CD4-positive, alpha-beta T cell treated with Interferon gamma for 1 hour (primary cell): ENCODE data around the gene PRKACB.
A peak's percentile ranks its signal among the peaks of the same experiment; 100 is the strongest.
"Not testable (repeated sequence)": the region's sequence is repeated elsewhere in the genome, so short reads cannot be mapped to it uniquely, and the experiment has no call there.

Experiments used
- DNase-seq: peaks from one replicate; pipeline ENCODE4 v3.0.0-alpha.2; 2020

Gene PRKACB

GRCh38 chr1:84143796-84144565 is at the start of gene PRKACB:
PRKACB (plus strand) TSS chr1:84144271; CDS start chr1:84144362, 91 bp downstream.
- no peak for DNase-seq

- no peak for DNase-seq
Measured at GRCh38 chr1:84095308-84095707, 48.8 kb upstream of the PRKACB start.

GRCh38 chr1:84096176-84096575 is 47.9 kb upstream of the PRKACB start:
- DNase-seq: no peak

GRCh38 chr1:84101204-84101603 is 42.9 kb upstream of the PRKACB start:
- no peak for DNase-seq

- no peak for DNase-seq
Measured at GRCh38 chr1:84103197-84103992, 40.7 kb upstream of the PRKACB start.

- DNase-seq: not testable (repeated sequence)
Measured at GRCh38 chr1:84107538-84107937, 36.5 kb upstream of the PRKACB start.

GRCh38 chr1:84107955-84108354 is 36.1 kb upstream of the PRKACB start:
- no peak for DNase-seq

- no peak for DNase-seq
Measured at GRCh38 chr1:84108900-84109578, 35.0 kb upstream of the PRKACB start.

- no peak for DNase-seq
Measured at GRCh38 chr1:84110629-84111028, 33.4 kb upstream of the PRKACB start.

GRCh38 chr1:84116558-84116957 is 27.5 kb upstream of the PRKACB start:
- DNase-seq: no peak

GRCh38 chr1:84117868-84118267 is 26.2 kb upstream of the PRKACB start:
- DNase-seq: no peak

GRCh38 chr1:84121360-84121759 is 22.7 kb upstream of the PRKACB start:
- no peak for DNase-seq

GRCh38 chr1:84122780-84123382 is 21.2 kb upstream of the PRKACB start:
- DNase-seq: peak; percentile 19

GRCh38 chr1:84133479-84133878 is 10.6 kb upstream of the PRKACB start:
- DNase-seq: no peak

- no peak for DNase-seq
Measured at GRCh38 chr1:84135341-84135740, 8.7 kb upstream of the PRKACB start.

GRCh38 chr1:84141182-84142003 is 2.7 kb upstream of the PRKACB start:
- no peak for DNase-seq

- DNase-seq: no peak
Measured at GRCh38 chr1:84145068-84145467, 997 bp downstream of the PRKACB start.

GRCh38 chr1:84146411-84147032 is 2.5 kb downstream of the PRKACB start:
- no peak for DNase-seq

- no peak for DNase-seq
Measured at GRCh38 chr1:84148758-84149157, 4.7 kb downstream of the PRKACB start.

- no peak for DNase-seq
Measured at GRCh38 chr1:84152649-84153056, 8.6 kb downstream of the PRKACB start.

- no peak for DNase-seq
Measured at GRCh38 chr1:84155517-84155916, 11.4 kb downstream of the PRKACB start.

GRCh38 chr1:84156210-84156621 is 12.1 kb downstream of the PRKACB start:
- DNase-seq: no peak
